Cardiac muscle cell (in vitro differentiated cells and primary cell): ENCODE data around the gene EFHC2. TPM values are rescaled to one million over a fixed set of nuclear protein-coding genes. Genes with fewer than 3 reads are reported as not detected.

ENCODE experiments used
- DNase-seq, 2 donors: peaks; one replicate each; pipeline versions ENCODE4 v3.0.0 to v3.0.0-alpha.2; 2010 to 2017; ENCODE audit warnings: low read depth in 1 of 2, low spot score in 1 of 2
- H3K27ac ChIP-seq: fragments of 200-600 bp; sonication (generic); 2 replicates; pipeline ENCODE4 v1.5.1; 2016
- H3K27me3 ChIP-seq: fragments of 200-600 bp; sonication (generic); 2 replicates; pipeline ENCODE4 v1.6.0; 2016; ENCODE audit warnings: control low read depth
- H3K36me3 ChIP-seq: fragments of 200-600 bp; sonication (generic); 2 replicates; pipeline ENCODE4 v1.5.1; 2016; ENCODE audit warnings: control low read depth
- H3K4me1 ChIP-seq: fragments of 200-600 bp; sonication (generic); 2 replicates; pipeline ENCODE4 v1.8.1; 2017; ENCODE audit warnings: low read depth, mild to moderate bottlenecking, mixed run types
- H3K4me3 ChIP-seq: fragments of 200-600 bp; sonication (generic); 2 replicates; pipeline ENCODE4 v1.5.1; 2016; ENCODE audit warnings: mild to moderate bottlenecking
- H3K9me3 ChIP-seq: fragments of 200-600 bp; sonication (generic); 2 replicates; pipeline ENCODE4 v1.5.1; 2017; ENCODE audit warnings: low read depth, mild to moderate bottlenecking, control low read depth
- polyA plus RNA-seq: library from polyadenylated mRNA; unstranded; fragments of >200 nt; fragmentation: Nextera tagmentation; extraction: Ambion mirVana; gene quantifications from 2 replicates; pipeline ENCODE4 v1.2.1, GENCODE V29; 2016
- total RNA-seq: library from RNA; depleted of rRNA; stranded (reverse); fragments of >200 nt; gene quantifications from 2 replicates; pipeline ENCODE4 v1.2.3, GENCODE V29; 2016
- TF ChIP-seq, protein P1 (sequence below): IDR thresholded peaks from 2 replicates; pipeline ENCODE4 v1.5.1; 2012; ENCODE audit warnings: low read depth, mild to moderate bottlenecking, low read length

Gene EFHC2, protein sequence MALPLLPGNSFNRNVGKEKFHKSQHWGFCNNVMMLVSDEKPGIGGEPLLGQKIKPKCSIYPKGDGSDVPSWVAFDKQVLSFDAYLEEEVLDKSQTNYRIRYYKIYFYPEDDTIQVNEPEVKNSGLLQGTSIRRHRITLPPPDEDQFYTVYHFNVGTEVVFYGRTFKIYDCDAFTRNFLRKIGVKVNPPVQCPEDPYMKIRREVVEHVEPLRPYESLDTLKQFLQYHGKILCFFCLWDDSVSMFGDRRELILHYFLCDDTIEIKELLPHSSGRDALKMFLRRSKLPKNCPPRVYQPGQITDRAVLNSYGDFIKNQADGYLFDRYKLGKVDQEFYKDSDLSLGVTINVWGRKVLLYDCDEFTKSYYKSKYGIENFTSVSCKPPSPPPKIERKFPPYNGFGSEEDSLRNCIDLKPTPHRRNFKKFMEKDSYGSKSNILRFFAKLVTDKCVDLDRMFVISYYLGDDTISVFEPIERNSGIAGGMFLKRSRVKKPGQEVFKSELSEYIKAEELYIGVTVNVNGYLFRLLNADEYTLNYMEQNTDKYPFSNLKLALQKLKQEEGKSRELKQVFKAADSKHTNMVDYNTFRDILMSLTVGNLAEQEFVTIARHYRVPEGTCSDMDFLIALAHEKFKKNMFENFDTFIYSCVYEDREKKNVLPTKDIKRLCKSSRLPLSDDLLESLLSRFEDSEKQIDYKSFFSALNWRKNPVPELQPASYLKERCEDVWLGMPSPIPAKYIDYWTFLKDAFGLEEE
- total RNA-seq = 2.2 and 6.5 TPM in 2 replicates
- polyA plus RNA-seq = 3.8 and 7.7 TPM in 2 replicates

DNA sequence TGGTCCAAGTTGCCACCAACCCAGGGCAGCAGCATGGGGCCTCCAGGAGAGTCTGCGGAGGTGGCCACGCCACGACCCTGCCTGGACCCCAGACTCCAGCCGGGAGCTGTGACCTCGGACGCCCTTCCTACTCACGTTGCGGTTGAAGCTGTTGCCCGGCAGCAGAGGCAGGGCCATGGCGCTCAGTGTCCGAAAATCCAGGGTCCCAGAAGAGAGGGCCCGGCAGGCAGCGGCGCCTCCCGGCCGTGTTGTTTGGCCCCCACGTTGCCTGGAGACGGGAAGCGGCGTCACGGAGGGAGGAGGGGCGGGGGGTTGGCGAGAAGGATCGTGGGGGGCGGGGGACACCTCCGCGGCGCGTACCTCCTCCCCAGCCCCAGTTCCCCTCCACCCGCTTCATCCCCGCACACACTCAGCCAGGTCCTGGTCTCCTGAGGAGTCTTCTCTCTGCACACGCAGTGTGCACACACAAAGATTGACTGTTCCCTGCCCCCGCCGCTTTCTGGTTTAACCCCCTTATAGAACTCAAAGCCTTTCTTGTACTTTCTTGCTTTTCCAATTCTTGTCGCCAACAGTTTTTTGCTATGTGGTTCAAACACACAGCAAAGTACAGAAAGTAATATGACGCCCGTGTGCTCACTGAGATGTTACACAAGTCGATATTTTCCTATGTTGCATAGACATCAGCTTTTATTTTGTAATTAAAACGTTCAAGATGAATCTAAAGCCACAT lies at the start of gene EFHC2:
EFHC2 (minus strand) TSS at position 261 of the 730 bp plus-strand sequence; CDS start at position 177, 84 bp downstream.
- Histone ChIP-seq H3K4me3 (peak within 1 kb of the TSS; percentile 9), H3K27ac (no peak within 1 kb of the TSS), H3K27me3 (no peaks in the 10 kb centered on the region), H3K4me1 (no peaks in the 10 kb centered on the region), H3K9me3 (no peaks in the 10 kb centered on the region), H3K36me3 (no peaks in the 10 kb centered on the region)
- TF ChIP-seq, protein P1, sequence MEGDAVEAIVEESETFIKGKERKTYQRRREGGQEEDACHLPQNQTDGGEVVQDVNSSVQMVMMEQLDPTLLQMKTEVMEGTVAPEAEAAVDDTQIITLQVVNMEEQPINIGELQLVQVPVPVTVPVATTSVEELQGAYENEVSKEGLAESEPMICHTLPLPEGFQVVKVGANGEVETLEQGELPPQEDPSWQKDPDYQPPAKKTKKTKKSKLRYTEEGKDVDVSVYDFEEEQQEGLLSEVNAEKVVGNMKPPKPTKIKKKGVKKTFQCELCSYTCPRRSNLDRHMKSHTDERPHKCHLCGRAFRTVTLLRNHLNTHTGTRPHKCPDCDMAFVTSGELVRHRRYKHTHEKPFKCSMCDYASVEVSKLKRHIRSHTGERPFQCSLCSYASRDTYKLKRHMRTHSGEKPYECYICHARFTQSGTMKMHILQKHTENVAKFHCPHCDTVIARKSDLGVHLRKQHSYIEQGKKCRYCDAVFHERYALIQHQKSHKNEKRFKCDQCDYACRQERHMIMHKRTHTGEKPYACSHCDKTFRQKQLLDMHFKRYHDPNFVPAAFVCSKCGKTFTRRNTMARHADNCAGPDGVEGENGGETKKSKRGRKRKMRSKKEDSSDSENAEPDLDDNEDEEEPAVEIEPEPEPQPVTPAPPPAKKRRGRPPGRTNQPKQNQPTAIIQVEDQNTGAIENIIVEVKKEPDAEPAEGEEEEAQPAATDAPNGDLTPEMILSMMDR = no peak
- DNase-seq = peak; percentile 26 to 51

DNA sequence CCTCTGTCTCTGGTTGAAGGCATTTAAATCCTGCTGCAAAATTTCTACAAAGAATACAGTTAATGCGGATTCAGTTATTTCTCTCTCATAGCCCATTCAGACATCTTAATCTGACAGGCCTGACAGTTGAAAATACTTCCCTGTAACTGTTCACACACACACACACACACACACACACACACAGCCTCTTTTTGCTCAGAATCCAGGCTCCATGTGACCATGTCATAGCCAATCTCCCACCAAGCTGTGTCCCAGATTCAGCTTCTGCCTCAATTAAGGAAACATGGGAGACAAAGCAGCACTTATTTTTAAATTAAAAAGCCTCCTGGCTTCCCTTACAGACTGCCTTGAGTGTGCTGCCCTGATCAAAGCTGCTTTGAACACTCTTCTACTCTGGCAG lies 49.3 kb upstream of the EFHC2 start:
- TF ChIP-seq, protein P1 = no peak
- no peak for DNase-seq
- Histone ChIP-seq H3K9me3 (no peaks in the 10 kb centered on the region), H3K4me3 (no peak overlapping the region), H3K4me1 (no peaks in the 10 kb centered on the region), H3K36me3 (no peaks in the 10 kb centered on the region), H3K27me3 (no peaks in the 10 kb centered on the region), H3K27ac (no peak overlapping the region)

DNA sequence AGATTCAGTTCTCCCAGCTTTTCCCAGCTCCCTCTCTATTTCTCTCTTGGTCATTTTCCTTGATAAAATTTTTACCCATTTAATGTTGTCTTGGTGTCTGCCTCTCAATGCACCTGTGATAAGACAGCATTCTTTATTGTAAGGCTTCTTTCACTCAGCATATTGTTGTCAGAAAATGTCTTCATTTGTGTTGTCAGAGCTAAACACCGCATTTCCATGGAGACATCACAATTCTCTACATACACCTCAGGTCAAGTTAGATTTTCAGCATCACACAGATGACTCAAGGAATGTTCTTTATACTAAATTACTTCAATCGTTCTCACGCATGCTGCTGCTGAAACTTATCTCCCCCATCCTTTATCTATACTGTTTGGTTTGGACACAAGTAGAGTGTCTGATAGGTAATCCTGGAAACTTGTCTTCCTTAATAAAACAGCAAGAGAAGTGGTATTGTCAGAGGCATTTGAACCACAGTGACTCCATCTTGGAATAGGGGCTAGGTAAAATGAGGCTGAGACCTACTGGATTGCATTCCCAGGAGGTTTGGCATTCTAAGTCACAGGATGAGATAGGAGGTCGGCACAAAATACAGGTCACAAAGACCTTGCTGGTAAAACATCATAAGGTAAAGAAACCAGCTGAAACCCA lies 41.3 kb upstream of the EFHC2 start:
- no peaks in the 10 kb centered on the region for H3K36me3 ChIP-seq
- H3K9me3 ChIP-seq = no peaks in the 10 kb centered on the region
- no peak overlapping the region for H3K4me3 ChIP-seq
- no peaks in the 10 kb centered on the region for H3K27me3 ChIP-seq
- TF ChIP-seq, protein P1 = no peak
- no peak for DNase-seq
- H3K4me1 ChIP-seq = no peaks in the 10 kb centered on the region
- no peak overlapping the region for H3K27ac ChIP-seq

DNA sequence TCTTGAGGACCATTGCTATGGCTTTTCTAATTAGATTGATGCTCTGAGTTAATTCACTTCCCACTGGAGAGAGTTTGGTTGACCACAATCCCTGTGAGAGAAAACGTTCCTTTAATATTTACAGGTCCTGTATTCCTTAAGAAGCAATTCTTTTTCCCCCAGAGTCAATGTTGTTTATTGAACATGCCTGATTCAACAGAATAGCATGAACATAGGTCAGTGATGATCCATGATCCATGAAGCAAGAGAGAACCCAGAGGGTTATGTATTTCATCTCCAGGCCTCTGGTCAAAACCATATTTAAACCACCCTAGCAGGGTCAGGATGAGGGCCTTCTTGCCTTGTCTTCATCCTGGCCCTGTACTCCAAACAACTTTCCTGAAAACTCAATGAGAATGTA lies 39.4 kb upstream of the EFHC2 start:
- DNase-seq = no peak
- Histone ChIP-seq H3K4me3 (no peak overlapping the region), H3K27me3 (no peaks in the 10 kb centered on the region), H3K9me3 (no peaks in the 10 kb centered on the region), H3K4me1 (no peaks in the 10 kb centered on the region), H3K27ac (no peak overlapping the region), H3K36me3 (no peaks in the 10 kb centered on the region)
- TF ChIP-seq, protein P1 = no peak

DNA sequence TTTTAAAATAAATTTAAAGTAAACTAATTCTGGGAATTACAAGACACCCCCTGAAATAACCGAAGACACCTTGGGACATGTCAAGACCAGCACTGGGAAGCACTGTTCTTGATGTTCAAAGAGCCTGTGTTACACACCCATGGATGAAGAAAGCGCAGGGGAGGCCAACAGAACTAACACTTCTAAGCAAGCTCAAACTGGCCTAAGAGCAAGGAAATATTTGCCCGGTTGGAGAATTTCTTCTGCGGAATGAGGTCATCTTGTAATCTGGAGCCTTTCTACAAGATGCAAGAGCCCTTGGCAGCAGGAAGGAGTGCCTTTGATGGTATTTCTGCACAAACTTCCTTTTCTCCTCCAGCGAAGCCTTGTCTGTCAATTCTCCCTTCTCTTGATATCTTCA lies 9.3 kb upstream of the EFHC2 start:
- no peaks in the 10 kb centered on the region for H3K36me3 ChIP-seq
- DNase-seq = peak in 1 of 2 donors; percentile 25
- no peaks in the 10 kb centered on the region for H3K4me1 ChIP-seq
- TF ChIP-seq, protein P1 = no peak
- H3K9me3 ChIP-seq = no peaks in the 10 kb centered on the region
- no peak overlapping the region for H3K27ac ChIP-seq
- H3K4me3 ChIP-seq = no peak overlapping the region
- H3K27me3 ChIP-seq = no peaks in the 10 kb centered on the region
